IMR-90 (cell line): Measurements from ENCODE around the gene ARV1. TPM values are rescaled to one million over a fixed set of nuclear protein-coding genes. Genes with fewer than 3 reads are reported as not detected.

Source experiments
- ATAC-seq: fragments of 200-7000 bp; cut with Tn5 transposase; 2 replicates; pipeline ENCODE4 v1.9.1; 2020; ENCODE audit warnings: low read depth, mild to moderate bottlenecking, moderate library complexity
- BruUV-seq: library from RNA; stranded (reverse); fragments of 400-500 nt; replicated peaks from 2 replicates; lab custom pipeline; 2021; lab: Mats Ljungman, UMichigan
- CTCF ChIA-PET: fragments of 300-600 bp; formaldehyde crosslinking; extraction: SDS; loops from one replicate; lab custom pipeline; 2021; ENCODE audit warnings: antibody characterized with exemption; lab: Yijun Ruan, JAX
- POLR2A ChIA-PET: fragments of 300-600 bp; sonication (Branson Sonifier 250); formaldehyde crosslinking; loops from one replicate; lab custom pipeline; 2022; ENCODE audit warnings: antibody characterized with exemption; ENCODE audit not compliant: unreplicated experiment; lab: Charles Lee
- DNase-seq: peaks from one replicate; pipeline ENCODE4 v3.0.0; 2013
- H2AFZ ChIP-seq: replicated peaks from 2 replicates; pipeline ENCODE3; 2013; ENCODE audit warnings: low read length, mild to moderate bottlenecking; ENCODE audit not compliant: poor library complexity
- H2AK5ac ChIP-seq: 2 replicates; pipeline ENCODE4 v1.6.1; 2013; ENCODE audit warnings: low read depth, low read length, inconsistent platforms
- H2AK9ac ChIP-seq: replicated peaks from 2 replicates; pipeline ENCODE3; 2013; ENCODE audit warnings: mild to moderate bottlenecking, low read depth, low read length, moderate library complexity; ENCODE audit not compliant: poor library complexity
- H2BK120ac ChIP-seq: 2 replicates; pipeline ENCODE4 v1.6.1; 2013; ENCODE audit warnings: low read depth, low read length, inconsistent platforms
- H2BK15ac ChIP-seq: 3 replicates; pipeline ENCODE4 v1.6.1; 2013; ENCODE audit warnings: low read depth, low read length, inconsistent platforms
- H2BK20ac ChIP-seq: 2 replicates; pipeline ENCODE4 v1.6.1; 2013; ENCODE audit warnings: low read depth, mild to moderate bottlenecking, inconsistent platforms, low read length, moderate library complexity
- H2BK5ac ChIP-seq: 2 replicates; pipeline ENCODE4 v1.6.1; 2013; ENCODE audit warnings: mild to moderate bottlenecking, low read depth, low read length, inconsistent platforms; ENCODE audit not compliant: poor library complexity, severe bottlenecking
- H3K14ac ChIP-seq: replicated peaks from 2 replicates; pipeline ENCODE4 v1.6.1; 2013; ENCODE audit warnings: low read depth, low read length, inconsistent platforms
- H3K18ac ChIP-seq: 2 replicates; pipeline ENCODE4 v1.6.1; 2013; ENCODE audit warnings: low read depth, low read length, control low read depth
- H3K23ac ChIP-seq: 2 replicates; pipeline ENCODE4 v1.6.1; 2013; ENCODE audit warnings: low read depth, low read length, inconsistent platforms
- H3K27ac ChIP-seq: 2 replicates; pipeline ENCODE4 v1.5.1; 2013; ENCODE audit warnings: mild to moderate bottlenecking, control low read depth, low read length; ENCODE audit not compliant: insufficient read depth
- H3K27me3 ChIP-seq: 2 replicates; pipeline ENCODE4 v1.6.1; 2013; ENCODE audit warnings: low read length; ENCODE audit not compliant: control insufficient read depth, insufficient read depth
- H3K36me3 ChIP-seq: 2 replicates; pipeline ENCODE4 v1.6.1; 2013; ENCODE audit warnings: low read length, mixed read lengths; ENCODE audit not compliant: control insufficient read depth, insufficient read depth
- H3K4ac ChIP-seq: 2 replicates; pipeline ENCODE4 v1.6.1; 2013; ENCODE audit warnings: low read depth, low read length, inconsistent platforms
- H3K4me1 ChIP-seq: 2 replicates; pipeline ENCODE4 v1.6.1; 2013; ENCODE audit warnings: low read length, mixed read lengths; ENCODE audit not compliant: control insufficient read depth, insufficient read depth
- H3K4me2 ChIP-seq: 2 replicates; pipeline ENCODE4 v1.6.1; 2013; ENCODE audit warnings: low read depth, mild to moderate bottlenecking, control low read depth, low read length, moderate library complexity
- H3K4me3 ChIP-seq: 2 replicates; pipeline ENCODE4 v1.5.1; 2013; ENCODE audit warnings: low read depth, mild to moderate bottlenecking, control low read depth, low read length, moderate library complexity; ENCODE audit not compliant: insufficient read depth
- H3K56ac ChIP-seq: 2 replicates; pipeline ENCODE4 v1.6.1; 2013; ENCODE audit warnings: low read length, inconsistent platforms; ENCODE audit not compliant: insufficient read depth; ENCODE audit errors: extremely low read depth
- H3K79me1 ChIP-seq, 2 experiments: 2 replicates each; pipeline ENCODE4 v1.6.1; 2013; ENCODE audit warnings: low read length in 2 of 2, inconsistent platforms in 1 of 2, low read depth in 1 of 2
- H3K9ac ChIP-seq: 2 replicates; pipeline ENCODE4 v1.6.1; 2013; ENCODE audit warnings: low read depth, low read length, control low read depth
- H3K9me1 ChIP-seq: 2 replicates; pipeline ENCODE4 v1.6.1; 2013; ENCODE audit warnings: low read length, inconsistent platforms; ENCODE audit not compliant: insufficient read depth
- H3K9me3 ChIP-seq: 2 replicates; pipeline ENCODE4 v1.6.1; 2013; ENCODE audit warnings: low read length; ENCODE audit not compliant: control insufficient read depth, insufficient read depth
- H4K20me1 ChIP-seq: 2 replicates; pipeline ENCODE4 v1.6.1; 2013; ENCODE audit warnings: low read length, inconsistent platforms; ENCODE audit not compliant: insufficient read depth
- H4K5ac ChIP-seq: 2 replicates; pipeline ENCODE4 v1.6.1; 2013; ENCODE audit warnings: mild to moderate bottlenecking, low read depth, low read length, control low read depth
- H4K8ac ChIP-seq, 2 experiments: 2 replicates each; pipeline ENCODE4 v1.6.1; 2013; ENCODE audit warnings: low read depth in 2 of 2, low read length in 2 of 2, control low read depth in 1 of 2, inconsistent platforms in 1 of 2
- H4K91ac ChIP-seq: 2 replicates; pipeline ENCODE4 v1.6.1; 2013; ENCODE audit warnings: low read depth, low read length, inconsistent platforms; ENCODE audit not compliant: insufficient read depth
- ELK1 ChIP-seq: fragments of 150-350 bp; IDR thresholded peaks from 2 replicates; pipeline ENCODE4 v1.6.1; 2016; ENCODE audit warnings: low read depth, mild to moderate bottlenecking, low read length, moderate library complexity, borderline replicate concordance
- FOS ChIP-seq: fragments of 150-350 bp; IDR thresholded peaks from 2 replicates; pipeline ENCODE4 v1.6.1; 2016; ENCODE audit warnings: low read depth, low read length
- NFE2L2 ChIP-seq: fragments of 150-350 bp; IDR thresholded peaks from 2 replicates; pipeline ENCODE4 v1.6.1; 2016; ENCODE audit warnings: low read depth, mild to moderate bottlenecking, low read length
- WGBS, 2 experiments: methylation state at CpG; one replicate each; pipeline versions ENCODE4 v1.1.5 to v1.1.7; 2013; ENCODE audit warnings: missing lambda C conversion rate in 2 of 2; ENCODE audit not compliant: insufficient read length in 1 of 2; ENCODE audit errors: extremely low coverage in 2 of 2; 5-methylcytosine and 5-hydroxymethylcytosine counted together
- dilution Hi-C: fragments of 300-500 bp; cut with HindIII; formaldehyde crosslinking; loops from one replicate; pipeline ENCODE4 v1.14.3; 2018; ENCODE audit warnings: low sequenced_read_pairs; ENCODE audit not compliant: unreplicated experiment
- in situ Hi-C: fragments of 300-500 bp; cut with MboI; formaldehyde crosslinking; loops from 3 replicates; pipeline ENCODE4 v1.14.3; 2019; ENCODE audit warnings: low sequenced_read_pairs, inconsistent platforms, mixed read lengths
- intact Hi-C: fragments of 100-400 bp; cut with micrococcal nuclease; formaldehyde crosslinking; loops from 2 replicates; pipeline ENCODE4 v1.10.0; 2022
- polyA plus RNA-seq, 3 experiments: library from polyadenylated mRNA; depleted of rRNA; stranded (reverse); fragments of >200 nt; gene quantifications; 2 replicates each; pipeline ENCODE4 v1.2.3, GENCODE V29; 2012; ENCODE audit warnings: low replicate concordance in 1 of 3
- total RNA-seq: library from RNA; depleted of rRNA; stranded (reverse); fragments of >200 nt; gene quantifications from 2 replicates; pipeline ENCODE4 v1.2.3, GENCODE V29; 2012

The ARV1 gene
- total and polyA plus RNA-seq, 2 of the 4 experiments (the other 2 are of a cell fraction) = 19.0 to 22.9 TPM

DNA sequence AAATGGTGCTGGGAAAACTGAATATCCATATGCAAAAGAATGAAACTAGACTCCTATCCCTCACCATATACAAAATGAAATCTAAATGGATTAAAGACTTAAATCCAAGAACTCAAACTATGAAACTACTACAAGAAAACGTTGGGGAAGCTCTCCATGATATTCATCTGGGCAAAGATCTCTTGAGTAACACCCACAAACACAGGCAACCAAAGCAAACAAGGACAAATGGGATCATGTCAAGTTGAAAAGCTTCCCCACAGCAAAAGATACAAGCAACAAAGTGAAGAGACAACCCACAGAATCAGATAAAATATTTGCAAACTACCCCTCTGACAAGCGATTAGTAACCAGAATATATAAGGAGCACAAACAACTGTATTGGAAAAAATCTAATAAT is 14.0 kb upstream of the ARV1 start:
- H3K27ac ChIP-seq = no peak overlapping the region
- H3K4me2 ChIP-seq = no peak overlapping the region
- no peak for TF ChIP-seq FOS
- TF ChIP-seq NFE2L2 = no peak
- no peak for TF ChIP-seq ELK1
- no peak overlapping the region for H2AK9ac ChIP-seq
- H2BK120ac ChIP-seq = no peak overlapping the region
- no peak overlapping the region for H2AFZ ChIP-seq
- in situ Hi-C loops (no loop called here), dilution Hi-C loops (no loop called here), intact Hi-C loops (no loop called here)
- no peak overlapping the region for H4K91ac ChIP-seq
- H3K9ac ChIP-seq = no peak overlapping the region
- no peaks in the 10 kb centered on the region for H3K9me3 ChIP-seq
- no peak overlapping the region for H3K4me3 ChIP-seq
- no peak overlapping the region for H3K18ac ChIP-seq
- no peak overlapping the region for H2AK5ac ChIP-seq
- H3K4ac ChIP-seq = no peak overlapping the region
- peaks cover 4 to 6% of the 10 kb centered on the region in 2 experiments; a peak in 1 of 4 replicates for H3K79me1 ChIP-seq
- no CpG with 5 or more reads among the region's 2 CpGs for WGBS, 2 experiments
- H3K36me3 ChIP-seq = no peaks in the 10 kb centered on the region
- H3K4me1 ChIP-seq = no peaks in the 10 kb centered on the region
- DNase-seq (no peak), ATAC-seq (no peak)
- no peak overlapping the region for H2BK5ac ChIP-seq
- ChIA-PET POLR2A (interaction anchor here (0.6 kb wide), 1 partner anchor 18 kb away, joined by 4 read pairs; no protein-coding TSS in a partner anchor), CTCF (no interaction called here)
- H4K8ac ChIP-seq = no peak overlapping the region
- 0 out of 2 replicates have a peak, but pooled peaks cover 4% of the 10 kb centered on the region for H3K9me1 ChIP-seq
- BruUV-seq = no TSS peak
- no peak overlapping the region for H3K56ac ChIP-seq
- no peak overlapping the region for H2BK15ac ChIP-seq
- H3K27me3 ChIP-seq = no peaks in the 10 kb centered on the region
- no peak overlapping the region for H3K14ac ChIP-seq
- no peak overlapping the region for H3K23ac ChIP-seq
- H2BK20ac ChIP-seq = no peak overlapping the region
- H4K20me1 ChIP-seq = no peaks in the 10 kb centered on the region
- H4K5ac ChIP-seq = no peak overlapping the region
